OCI-LY1 (cell line): ENCODE measurements around the gene SEC14L3.

Experiments used
- CTCF ChIP-seq: fragments of 200-600 bp; sonication (generic), shearing (Covaris generic); IDR thresholded peaks from 2 replicates; pipeline ENCODE4 v1.5.1; 2017; ENCODE audit warnings: mild to moderate bottlenecking, antibody characterized with exemption, low read length, moderate library complexity, mixed read lengths
- EZH2 ChIP-seq: fragments of 200-600 bp; sonication (generic), shearing (Covaris generic); IDR thresholded peaks from 2 replicates; pipeline ENCODE4 v1.8.0; 2017; ENCODE audit warnings: borderline replicate concordance, mixed run types, mild to moderate bottlenecking, antibody characterized with exemption, low read length, moderate library complexity, mixed read lengths

GRCh38 chr22:30436196-30436595, 35.6 kb downstream of the SEC14L3 start:
- TF ChIP-seq CTCF (no peak), EZH2 (no peak)
